Measurements from ENCODE around the gene TNNT1.

GRCh38 chr19:55114566-55115145 lies 34.4 kb downstream of the TNNT1 start:
- TF ChIP-seq CTCF (IDR thresholded peaks at IDR 0.05) (no peak), TCF7L2 (IDR thresholded peaks at IDR 0.05; ENCODE audit: low read depth, low read length) (no peak)
